Skin epidermis (tissue), 12 donors: ENCODE measurements around the gene TMEM184A.

Source experiments
- H3K27ac ChIP-seq, 21 experiments: fragments of 200-600 bp; sonication (generic) in 11 of 21; one replicate each; pipeline ENCODE4 v1.5.0; 2020; ENCODE audit warnings: mild to moderate bottlenecking in 3 of 21, inconsistent platforms in 2 of 21, moderate library complexity in 2 of 21
- H3K4me3 ChIP-seq, 7 experiments: fragments of 200-600 bp; sonication (generic) in 2 of 7; one replicate each; pipeline ENCODE4 v1.5.0; 2020; ENCODE audit warnings: inconsistent platforms in 2 of 7, mild to moderate bottlenecking in 2 of 7, moderate library complexity in 1 of 7

Gene TMEM184A

GRCh38 chr7:1513657-1514095, 42.3 kb downstream of the TMEM184A start:
- H3K27ac ChIP-seq: peak overlapping the region in 20 of 21 experiments; percentile 35 to 86 (median 72)
- H3K4me3 ChIP-seq: peak overlapping the region in 2 of 7 experiments; percentile 2

GRCh38 chr7:1512781-1513656, 43.0 kb downstream of the TMEM184A start:
- Histone ChIP-seq H3K27ac (peak overlapping the region; percentile 21 to 86 (median 72)), H3K4me3 (peak overlapping the region in 2 of 7 experiments; percentile 2)

- Histone ChIP-seq H3K27ac (peak overlapping the region in 5 of 21 experiments; percentile 5 to 81 (median 69)), H3K4me3 (no peak overlapping the region)
These were observed 44.3 kb downstream of the TMEM184A start for GRCh38 chr7:1511444-1512422.

GRCh38 chr7:1510780-1511154, 45.2 kb downstream of the TMEM184A start:
- Histone ChIP-seq H3K27ac (no peak overlapping the region), H3K4me3 (no peak overlapping the region)

GRCh38 chr7:1509226-1509625, 46.8 kb downstream of the TMEM184A start:
- no peak overlapping the region for H3K4me3 ChIP-seq
- no peak overlapping the region for H3K27ac ChIP-seq

GRCh38 chr7:1508277-1508758, 47.7 kb downstream of the TMEM184A start:
- Histone ChIP-seq H3K27ac (no peak overlapping the region), H3K4me3 (no peak overlapping the region)

GRCh38 chr7:1505731-1506550, 50.1 kb downstream of the TMEM184A start:
- peak overlapping the region in 3 of 21 experiments; percentile 4 to 9 (median 5) for H3K27ac ChIP-seq
- H3K4me3 ChIP-seq: no peak overlapping the region

- H3K27ac ChIP-seq: peak within 1 kb of the TSS; percentile 44 to 88 (median 78)
- peak within 1 kb of the TSS; percentile 78 to 100 (median 98) for H3K4me3 ChIP-seq
These were observed 51.9 kb downstream of the TMEM184A start, which contains the start of gene INTS1 for GRCh38 chr7:1503816-1504775. INTS1 (minus strand) TSS chr7:1504389; CDS start chr7:1503960, 429 bp downstream.

GRCh38 chr7:1503390-1503789, 52.6 kb downstream of the TMEM184A start:
- Histone ChIP-seq H3K27ac (peak overlapping the region in 16 of 21 experiments; percentile 47 to 88 (median 80)), H3K4me3 (peak overlapping the region; percentile 78 to 100 (median 98))

- H3K4me3 ChIP-seq: peak overlapping the region in 4 of 7 experiments; percentile 78 to 100 (median 100)
- H3K27ac ChIP-seq: no peak overlapping the region
These were observed 53.2 kb downstream of the TMEM184A start for GRCh38 chr7:1502845-1503244.

- no peak overlapping the region for H3K4me3 ChIP-seq
- no peak overlapping the region for H3K27ac ChIP-seq
These were observed 54.3 kb downstream of the TMEM184A start for GRCh38 chr7:1501487-1502270.

GRCh38 chr7:1500064-1500807, 55.8 kb downstream of the TMEM184A start:
- Histone ChIP-seq H3K4me3 (no peak overlapping the region), H3K27ac (no peak overlapping the region)

- H3K27ac ChIP-seq: no peak overlapping the region
- H3K4me3 ChIP-seq: no peak overlapping the region
These were observed 56.5 kb downstream of the TMEM184A start for GRCh38 chr7:1499367-1500029.

GRCh38 chr7:1498370-1499305, 57.4 kb downstream of the TMEM184A start:
- H3K27ac ChIP-seq: no peak overlapping the region
- H3K4me3 ChIP-seq: no peak overlapping the region
